ENCODE data around the gene CAPN2.

GRCh38 chr1:223763251-223763650 is 50.9 kb downstream of the CAPN2 start:
- TF ChIP-seq, protein P1, sequence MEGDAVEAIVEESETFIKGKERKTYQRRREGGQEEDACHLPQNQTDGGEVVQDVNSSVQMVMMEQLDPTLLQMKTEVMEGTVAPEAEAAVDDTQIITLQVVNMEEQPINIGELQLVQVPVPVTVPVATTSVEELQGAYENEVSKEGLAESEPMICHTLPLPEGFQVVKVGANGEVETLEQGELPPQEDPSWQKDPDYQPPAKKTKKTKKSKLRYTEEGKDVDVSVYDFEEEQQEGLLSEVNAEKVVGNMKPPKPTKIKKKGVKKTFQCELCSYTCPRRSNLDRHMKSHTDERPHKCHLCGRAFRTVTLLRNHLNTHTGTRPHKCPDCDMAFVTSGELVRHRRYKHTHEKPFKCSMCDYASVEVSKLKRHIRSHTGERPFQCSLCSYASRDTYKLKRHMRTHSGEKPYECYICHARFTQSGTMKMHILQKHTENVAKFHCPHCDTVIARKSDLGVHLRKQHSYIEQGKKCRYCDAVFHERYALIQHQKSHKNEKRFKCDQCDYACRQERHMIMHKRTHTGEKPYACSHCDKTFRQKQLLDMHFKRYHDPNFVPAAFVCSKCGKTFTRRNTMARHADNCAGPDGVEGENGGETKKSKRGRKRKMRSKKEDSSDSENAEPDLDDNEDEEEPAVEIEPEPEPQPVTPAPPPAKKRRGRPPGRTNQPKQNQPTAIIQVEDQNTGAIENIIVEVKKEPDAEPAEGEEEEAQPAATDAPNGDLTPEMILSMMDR (IDR thresholded peaks at IDR 0.05; ENCODE audit: low read length): no peak
- no peak for TF ChIP-seq EZH2 (optimal IDR thresholded peaks at IDR 0.05; ENCODE audit: low read depth, low read length)
